ENCODE results near the gene HOXA9. TPM values are rescaled to one million over a fixed set of nuclear protein-coding genes. Genes with fewer than 3 reads are reported as not detected.

HOXA9 gene
- total and polyA plus RNA-seq, 3 experiments from 2014 or later: not detected

DNA sequence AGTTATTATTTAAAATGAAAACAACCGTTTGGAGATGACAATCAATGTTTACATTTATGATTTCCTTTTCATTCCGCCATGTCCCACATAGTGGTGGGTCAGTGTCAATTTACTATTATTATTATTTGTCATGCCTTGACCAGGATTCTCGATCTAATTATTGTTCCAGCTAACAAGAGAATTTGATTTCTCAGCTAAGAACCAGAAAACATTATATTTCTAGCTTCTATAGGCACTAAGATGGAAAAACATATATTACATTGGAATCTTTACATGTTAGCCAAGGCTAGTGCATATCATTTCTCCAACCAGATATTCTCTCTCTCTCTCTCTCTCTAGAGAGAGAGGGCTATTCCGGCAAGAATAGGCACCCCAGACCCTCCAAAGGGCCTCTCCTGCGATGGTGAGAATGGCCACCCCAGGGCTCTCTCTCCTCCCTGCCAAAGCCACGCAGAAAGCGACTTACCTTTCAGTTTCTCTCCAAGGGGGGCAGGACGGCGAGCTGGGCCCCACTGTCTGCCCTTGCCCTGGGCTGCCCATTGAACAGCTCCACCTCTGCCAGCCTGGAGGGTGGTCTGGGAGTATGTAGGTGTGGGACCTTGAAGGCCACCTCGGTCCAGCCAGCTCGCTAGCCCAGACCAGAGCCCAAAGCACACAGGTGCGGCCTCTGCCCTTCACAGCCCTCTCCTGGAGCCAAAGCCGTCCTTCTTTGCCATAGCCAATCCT, 15.3 kb downstream of the HOXA9 start:
- Mint-ChIP-seq H3K4me1 (peaks cover 29 to 50% (median 36%) of the 10 kb centered on the region in 3 donors), H3K36me3 (peaks cover 0 to 2% (median 0%) of the 10 kb centered on the region in 3 donors), H3K27me3 (peaks cover 79 to 89% of the 10 kb centered on the region in 2 donors), H3K27ac (peak overlapping the region in 1 of 8 donors; percentile 31), H3K9me3 (peaks cover 0 to 7% (median 0%) of the 10 kb centered on the region in 5 donors), H3K4me3 (peak overlapping the region in 4 of 7 donors; percentile 12 to 80 (median 67))
- no peak for DNase-seq
- peaks cover 32% of the 10 kb centered on the region for H3K4me1 ChIP-seq (ENCODE audit: insufficient read depth, low read length)
- POLR2A ChIA-PET: interaction anchor here (1.0 kb wide), 1 partner anchor 11 kb away, joined by 3 read pairs; no protein-coding TSS in a partner anchor
- H3K27me3 ChIP-seq (ENCODE audit: insufficient read depth, low read length, poor library complexity, severe bottlenecking): peaks cover 83% of the 10 kb centered on the region
- peak overlapping the region; percentile 66 for H3K4me3 ChIP-seq (ENCODE audit: low read length)
- H3K9me3 ChIP-seq (ENCODE audit: low read length): no peaks in the 10 kb centered on the region
- H3K36me3 ChIP-seq (ENCODE audit: insufficient read depth, low read length): no peaks in the 10 kb centered on the region
- CTCF ChIA-PET: interaction anchor here (0.7 to 6.9 kb wide), 25 partner anchors 8 to 1291 kb away, joined by 3 to 71 read pairs (median 4); partner anchors contain the start of genes HOXA4 and HOXA9
- no peak overlapping the region for H3K27ac ChIP-seq (ENCODE audit: low read depth, low read length)

- Histone ChIP-seq H3K36me3 (ENCODE audit: insufficient read depth, low read length) (no peaks in the 10 kb centered on the region), H3K4me3 (ENCODE audit: low read length) (no peak overlapping the region), H3K27ac (ENCODE audit: low read depth, low read length) (no peak overlapping the region), H3K4me1 (ENCODE audit: insufficient read depth, low read length) (peaks cover 24% of the 10 kb centered on the region), H3K9me3 (ENCODE audit: low read length) (no peaks in the 10 kb centered on the region), H3K27me3 (ENCODE audit: insufficient read depth, low read length, poor library complexity, severe bottlenecking) (peaks cover 73% of the 10 kb centered on the region)
- Mint-ChIP-seq H3K4me1 (peaks cover 19 to 41% (median 28%) of the 10 kb centered on the region in 3 donors), H3K27ac (peak overlapping the region in 1 of 8 donors; percentile 29), H3K4me3 (no peak overlapping the region), H3K9me3 (peaks cover 0 to 2% (median 0%) of the 10 kb centered on the region in 5 donors), H3K27me3 (peaks cover 77 to 85% of the 10 kb centered on the region in 2 donors), H3K36me3 (no peaks in the 10 kb centered on the region)
- no peak for DNase-seq
- ChIA-PET CTCF (interaction anchor here (0.9 to 6.9 kb wide), 11 partner anchors 14 to 1255 kb away, joined by 3 to 71 read pairs (median 4); partner anchors contain the start of genes HOXA4 and HOXA9), POLR2A (no interaction called here)
Observed at GRCh38 chr7:27148756-27149641, 16.3 kb downstream of the HOXA9 start.

GRCh38 chr7:27148031-27148755, 17.1 kb downstream of the HOXA9 start:
- Histone ChIP-seq H3K27me3 (ENCODE audit: insufficient read depth, low read length, poor library complexity, severe bottlenecking) (peaks cover 65% of the 10 kb centered on the region), H3K9me3 (ENCODE audit: low read length) (no peaks in the 10 kb centered on the region), H3K4me3 (ENCODE audit: low read length) (no peak overlapping the region), H3K27ac (ENCODE audit: low read depth, low read length) (no peak overlapping the region), H3K4me1 (ENCODE audit: insufficient read depth, low read length) (peaks cover 24% of the 10 kb centered on the region), H3K36me3 (ENCODE audit: insufficient read depth, low read length) (no peaks in the 10 kb centered on the region)
- Mint-ChIP-seq H3K4me1 (peaks cover 15 to 41% (median 24%) of the 10 kb centered on the region in 3 donors), H3K4me3 (peak overlapping the region in 5 of 7 donors; percentile 37 to 73 (median 61)), H3K9me3 (peaks cover 0 to 2% (median 0%) of the 10 kb centered on the region in 5 donors), H3K27me3 (peaks cover 69 to 81% of the 10 kb centered on the region in 2 donors), H3K27ac (peak overlapping the region in 2 of 8 donors; percentile 29 to 35), H3K36me3 (no peaks in the 10 kb centered on the region)
- ChIA-PET POLR2A (no interaction called here), CTCF (interaction anchor here (1.4 to 6.9 kb wide), 2 partner anchors 15 to 25 kb away, joined by 4 to 71 read pairs; partner anchors contain the start of gene HOXA9)
- no peak for DNase-seq

- Histone ChIP-seq H3K4me3 (ENCODE audit: low read length) (no peak within 1 kb of the TSS), H3K4me1 (ENCODE audit: insufficient read depth, low read length) (peaks cover 21% of the 10 kb centered on the region), H3K9me3 (ENCODE audit: low read length) (no peaks in the 10 kb centered on the region), H3K36me3 (ENCODE audit: insufficient read depth, low read length) (no peaks in the 10 kb centered on the region), H3K27ac (ENCODE audit: low read depth, low read length) (no peak within 1 kb of the TSS), H3K27me3 (ENCODE audit: insufficient read depth, low read length, poor library complexity, severe bottlenecking) (peaks cover 57% of the 10 kb centered on the region)
- ChIA-PET CTCF (interaction anchor here (1.4 to 6.9 kb wide), 3 partner anchors 14 to 25 kb away, joined by 3 to 71 read pairs (median 4); partner anchors contain the start of gene HOXA9), POLR2A (no interaction called here)
- H3K9me3 Mint-ChIP-seq: peaks cover 0 to 2% (median 0%) of the 10 kb centered on the region in 5 donors
- H3K27me3 Mint-ChIP-seq: peaks cover 65 to 80% of the 10 kb centered on the region in 2 donors
- peak within 1 kb of the TSS in 2 of 8 donors; percentile 29 to 35 for H3K27ac Mint-ChIP-seq
- H3K4me3 Mint-ChIP-seq: peak within 1 kb of the TSS in 5 of 7 donors; percentile 37 to 73 (median 61)
- no peaks in the 10 kb centered on the region for H3K36me3 Mint-ChIP-seq
- H3K4me1 Mint-ChIP-seq: peaks cover 15 to 39% (median 24%) of the 10 kb centered on the region in 3 donors
- no peak for DNase-seq
Observed at GRCh38 chr7:27147199-27148030, 17.9 kb downstream of the HOXA9 start, which contains the start of gene HOXA6. Gene HOXA6 (minus strand): TSS chr7:27147774. CDS start chr7:27147749, 25 bp downstream.

DNA sequence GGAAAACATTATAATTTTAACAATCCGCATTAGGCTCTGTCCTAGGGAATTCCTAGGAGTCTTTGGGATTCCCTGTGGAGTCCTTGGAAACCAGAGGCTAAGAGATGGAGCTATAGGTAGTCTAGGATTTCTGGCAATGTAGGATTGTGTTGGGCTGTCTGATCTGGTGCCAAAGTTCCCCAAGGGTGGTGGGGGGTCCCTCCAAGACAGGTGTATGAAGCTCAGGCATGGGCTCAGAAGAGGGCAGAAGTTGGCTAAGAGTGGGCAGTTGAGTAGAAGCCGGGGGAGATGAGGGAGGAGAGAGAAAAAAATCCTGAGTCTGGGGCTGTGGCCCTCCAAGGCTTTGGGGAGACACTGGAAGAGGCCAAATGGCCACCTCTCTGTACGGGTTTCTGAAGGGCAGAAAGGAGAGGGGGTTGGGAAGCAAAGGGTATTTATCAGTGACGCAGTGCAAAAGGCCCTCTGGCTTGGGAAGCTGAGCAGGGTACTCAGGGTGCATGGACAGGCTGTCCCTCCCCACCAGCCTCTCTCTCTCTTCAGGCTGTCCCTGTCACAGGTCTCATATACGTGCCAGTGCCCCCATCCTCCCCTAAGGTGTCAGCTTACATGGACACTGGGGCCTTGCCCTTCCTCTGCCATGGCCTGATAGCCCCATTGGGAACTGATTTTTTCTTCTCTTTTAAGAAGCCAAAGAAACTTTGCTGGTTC, 18.7 kb downstream of the HOXA9 start:
- Mint-ChIP-seq H3K27me3 (peaks cover 63 to 77% of the 10 kb centered on the region in 2 donors), H3K9me3 (no peaks in the 10 kb centered on the region), H3K36me3 (no peaks in the 10 kb centered on the region), H3K4me3 (peak overlapping the region in 1 of 7 donors; percentile 10), H3K4me1 (peaks cover 9 to 31% (median 19%) of the 10 kb centered on the region in 3 donors), H3K27ac (no peak overlapping the region)
- ChIA-PET CTCF (interaction anchor here (1.0 to 1.4 kb wide), 2 partner anchors 14 to 16 kb away, joined by 3 read pairs; no protein-coding TSS in a partner anchor), POLR2A (no interaction called here)
- no peak for DNase-seq
- no peaks in the 10 kb centered on the region for H3K36me3 ChIP-seq (ENCODE audit: insufficient read depth, low read length)
- peaks cover 49% of the 10 kb centered on the region for H3K27me3 ChIP-seq (ENCODE audit: insufficient read depth, low read length, poor library complexity, severe bottlenecking)
- peaks cover 13% of the 10 kb centered on the region for H3K4me1 ChIP-seq (ENCODE audit: insufficient read depth, low read length)
- H3K9me3 ChIP-seq (ENCODE audit: low read length): no peaks in the 10 kb centered on the region
- H3K4me3 ChIP-seq (ENCODE audit: low read length): no peak overlapping the region
- no peak overlapping the region for H3K27ac ChIP-seq (ENCODE audit: low read depth, low read length)

DNA sequence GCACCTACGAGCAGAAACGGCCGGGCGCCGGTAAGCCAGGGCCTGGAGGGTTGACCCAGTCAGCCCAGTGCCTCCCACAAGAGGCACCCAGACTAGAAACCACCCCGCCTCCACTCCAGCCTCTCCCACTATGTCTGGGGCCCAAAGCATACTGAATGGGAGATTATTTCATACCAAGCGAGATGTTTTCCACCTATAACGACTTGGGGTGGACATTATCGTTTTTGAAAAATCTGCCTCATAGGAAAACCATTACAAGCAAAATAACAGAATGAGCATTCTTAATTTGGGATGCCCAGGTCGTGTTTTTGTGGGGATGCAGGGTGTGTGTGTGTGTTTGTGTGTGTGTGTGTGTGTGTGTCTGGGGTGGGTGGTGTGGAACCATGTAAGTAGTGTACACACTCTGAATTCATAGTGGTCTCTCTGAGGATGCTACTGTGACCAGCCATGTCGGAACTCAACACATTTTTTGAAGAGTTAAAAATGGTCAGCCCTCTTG, 19.4 kb downstream of the HOXA9 start:
- no peaks in the 10 kb centered on the region for H3K9me3 Mint-ChIP-seq
- no peaks in the 10 kb centered on the region for H3K36me3 Mint-ChIP-seq
- ChIA-PET POLR2A (no interaction called here), CTCF (interaction anchor here (1.0 to 1.4 kb wide), 2 partner anchors 15 to 17 kb away, joined by 3 read pairs; no protein-coding TSS in a partner anchor)
- no peak overlapping the region for H3K4me3 Mint-ChIP-seq
- Histone ChIP-seq H3K27me3 (ENCODE audit: insufficient read depth, low read length, poor library complexity, severe bottlenecking) (peaks cover 42% of the 10 kb centered on the region), H3K4me1 (ENCODE audit: insufficient read depth, low read length) (peaks cover 6% of the 10 kb centered on the region), H3K9me3 (ENCODE audit: low read length) (no peaks in the 10 kb centered on the region), H3K36me3 (ENCODE audit: insufficient read depth, low read length) (no peaks in the 10 kb centered on the region), H3K27ac (ENCODE audit: low read depth, low read length) (no peak overlapping the region), H3K4me3 (ENCODE audit: low read length) (no peak overlapping the region)
- no peak for DNase-seq
- H3K27ac Mint-ChIP-seq: no peak overlapping the region
- H3K27me3 Mint-ChIP-seq: peaks cover 60 to 76% of the 10 kb centered on the region in 2 donors
- H3K4me1 Mint-ChIP-seq: peaks cover 2 to 24% (median 12%) of the 10 kb centered on the region in 3 donors

Data from CD8-positive, alpha-beta memory T cell (primary cell).